WERI-Rb-1 (cell line): ENCODE measurements around the gene ZNF264.

ENCODE experiments used
- DNase-seq: peaks from one replicate; pipeline ENCODE4 v3.0.0-alpha.2; 2020
- H3K27ac ChIP-seq: fragments of 250-450 bp; sonication (Bioruptor Pico); 2 replicates; pipeline ENCODE4 v1.5.1; 2020; ENCODE audit warnings: mild to moderate bottlenecking, moderate library complexity
- H3K27me3 ChIP-seq: fragments of 250-450 bp; sonication (Bioruptor Pico); 2 replicates; pipeline ENCODE4 v1.5.1; 2021; ENCODE audit warnings: mild to moderate bottlenecking, low read depth, moderate library complexity; ENCODE audit not compliant: insufficient read depth, severe bottlenecking
- H3K36me3 ChIP-seq: fragments of 250-450 bp; sonication (Bioruptor Pico); 2 replicates; pipeline ENCODE4 v1.5.1; 2020; ENCODE audit warnings: mild to moderate bottlenecking, moderate library complexity
- H3K4me3 ChIP-seq: 2 replicates; pipeline ENCODE4 v1.5.1; 2011; ENCODE audit warnings: low read depth, mild to moderate bottlenecking, control low read depth, low read length
- H3K9me3 ChIP-seq: fragments of 250-450 bp; sonication (Bioruptor Pico); 2 replicates; pipeline ENCODE4 v1.5.1; 2021; ENCODE audit warnings: mild to moderate bottlenecking, moderate library complexity; ENCODE audit not compliant: severe bottlenecking
- TF ChIP-seq, protein P1 (sequence below): IDR thresholded peaks from 2 replicates; pipeline ENCODE4 v1.5.1; 2011; ENCODE audit warnings: low read depth, mild to moderate bottlenecking, control low read depth, inconsistent platforms, low read length

The ZNF264 gene

GRCh38 chr19:57267291-57267690 lies 76.0 kb downstream of the ZNF264 start:
- no peak for DNase-seq
- Histone ChIP-seq H3K27me3 (no peaks in the 10 kb centered on the region), H3K36me3 (peaks cover under 1% of the 10 kb centered on the region; the same call in 1 of the 2 replicates), H3K4me3 (no peak overlapping the region), H3K27ac (no peak overlapping the region), H3K9me3 (no peaks in the 10 kb centered on the region)
- TF ChIP-seq, protein P1, sequence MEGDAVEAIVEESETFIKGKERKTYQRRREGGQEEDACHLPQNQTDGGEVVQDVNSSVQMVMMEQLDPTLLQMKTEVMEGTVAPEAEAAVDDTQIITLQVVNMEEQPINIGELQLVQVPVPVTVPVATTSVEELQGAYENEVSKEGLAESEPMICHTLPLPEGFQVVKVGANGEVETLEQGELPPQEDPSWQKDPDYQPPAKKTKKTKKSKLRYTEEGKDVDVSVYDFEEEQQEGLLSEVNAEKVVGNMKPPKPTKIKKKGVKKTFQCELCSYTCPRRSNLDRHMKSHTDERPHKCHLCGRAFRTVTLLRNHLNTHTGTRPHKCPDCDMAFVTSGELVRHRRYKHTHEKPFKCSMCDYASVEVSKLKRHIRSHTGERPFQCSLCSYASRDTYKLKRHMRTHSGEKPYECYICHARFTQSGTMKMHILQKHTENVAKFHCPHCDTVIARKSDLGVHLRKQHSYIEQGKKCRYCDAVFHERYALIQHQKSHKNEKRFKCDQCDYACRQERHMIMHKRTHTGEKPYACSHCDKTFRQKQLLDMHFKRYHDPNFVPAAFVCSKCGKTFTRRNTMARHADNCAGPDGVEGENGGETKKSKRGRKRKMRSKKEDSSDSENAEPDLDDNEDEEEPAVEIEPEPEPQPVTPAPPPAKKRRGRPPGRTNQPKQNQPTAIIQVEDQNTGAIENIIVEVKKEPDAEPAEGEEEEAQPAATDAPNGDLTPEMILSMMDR: no peak

GRCh38 chr19:57269515-57270250 lies 78.4 kb downstream of the ZNF264 start:
- H3K9me3 ChIP-seq: no peaks in the 10 kb centered on the region
- no peak overlapping the region for H3K27ac ChIP-seq
- no peaks in the 10 kb centered on the region for H3K36me3 ChIP-seq
- TF ChIP-seq, protein P1: no peak
- H3K27me3 ChIP-seq: no peaks in the 10 kb centered on the region
- no peak for DNase-seq
- H3K4me3 ChIP-seq: no peak overlapping the region

GRCh38 chr19:57271280-57271679 lies 80.0 kb downstream of the ZNF264 start:
- Histone ChIP-seq H3K4me3 (no peak overlapping the region), H3K9me3 (no peaks in the 10 kb centered on the region), H3K36me3 (no peaks in the 10 kb centered on the region), H3K27ac (no peak overlapping the region), H3K27me3 (no peaks in the 10 kb centered on the region)
- TF ChIP-seq, protein P1: no peak
- DNase-seq: no peak
